HepG2 (cell line): ENCODE measurements around the gene UVSSA.
A peak's percentile ranks its signal among the peaks of the same experiment; 100 is the strongest.

ENCODE experiments used
- CEBPB ChIP-seq: IDR thresholded peaks from 2 replicates; pipeline ENCODE4 v1.6.1; 2011; ENCODE audit warnings: low read depth, low read length, improper control_type of control experiment, borderline replicate concordance
- CREB1 ChIP-seq, 2 experiments: fragments of 450-650 bp in 1 of 2; IDR thresholded peaks; 2 replicates each; pipeline ENCODE4 v1.6.1; 2016 to 2017; ENCODE audit warnings: control low read depth in 1 of 2, mild to moderate bottlenecking in 1 of 2, missing compliant biosample characterization in 1 of 2, missing genetic modification characterization in 1 of 2
- CTCF ChIP-seq: sonication (generic); formaldehyde crosslinking; IDR thresholded peaks from 2 replicates; pipeline ENCODE4 v1.5.0; 2020; ENCODE audit warnings: mild to moderate bottlenecking, missing genetic modification reagents, moderate library complexity
- ERF ChIP-seq: IDR thresholded peaks from 2 replicates; pipeline ENCODE4 v1.6.1; 2018; ENCODE audit warnings: missing biosample characterization, missing genetic modification reagents
- HDAC2 ChIP-seq: sonication (generic); formaldehyde crosslinking; IDR thresholded peaks from 2 replicates; pipeline ENCODE4 v1.4.0; 2020; ENCODE audit warnings: missing genetic modification reagents
- MYNN ChIP-seq: sonication (generic); formaldehyde crosslinking; IDR thresholded peaks from 2 replicates; pipeline ENCODE4 v1.4.0; 2020; ENCODE audit warnings: mild to moderate bottlenecking, low read depth, missing genetic modification reagents
- POLR2AphosphoS5 ChIP-seq: IDR thresholded peaks from 2 replicates; pipeline ENCODE4 v1.6.1; 2012; ENCODE audit warnings: low read depth, low read length
- SMYD3 ChIP-seq: sonication (generic); formaldehyde crosslinking; IDR thresholded peaks from 2 replicates; pipeline ENCODE4 v1.8.1; 2023; ENCODE audit warnings: mild to moderate bottlenecking, missing genetic modification reagents
- SP1 ChIP-seq, 2 experiments: fragments of 450-650 bp in 1 of 2; sonication (generic) in 1 of 2; formaldehyde crosslinking in 1 of 2; IDR thresholded peaks; 2 replicates each; pipeline versions ENCODE4 v1.4.0 to v1.6.1; 2016 to 2020; ENCODE audit warnings: missing genetic modification reagents in 1 of 2
- YY1 ChIP-seq: IDR thresholded peaks from 2 replicates; pipeline ENCODE4 v1.6.1; 2011; ENCODE audit warnings: low read length, low read depth, moderate library complexity, mild to moderate bottlenecking; ENCODE audit not compliant: insufficient read depth, insufficient replicate concordance
- ZFP91 ChIP-seq: sonication (generic); formaldehyde crosslinking; IDR thresholded peaks from 2 replicates; pipeline ENCODE4 v1.9.0; 2022; ENCODE audit warnings: missing genetic modification reagents, mild to moderate bottlenecking, borderline replicate concordance
- TF ChIP-seq, protein P1 (sequence below): sonication (generic); formaldehyde crosslinking; IDR thresholded peaks from 2 replicates; pipeline ENCODE4 v1.5.0; 2020; ENCODE audit warnings: missing genetic modification reagents, mild to moderate bottlenecking, borderline replicate concordance

DNA sequence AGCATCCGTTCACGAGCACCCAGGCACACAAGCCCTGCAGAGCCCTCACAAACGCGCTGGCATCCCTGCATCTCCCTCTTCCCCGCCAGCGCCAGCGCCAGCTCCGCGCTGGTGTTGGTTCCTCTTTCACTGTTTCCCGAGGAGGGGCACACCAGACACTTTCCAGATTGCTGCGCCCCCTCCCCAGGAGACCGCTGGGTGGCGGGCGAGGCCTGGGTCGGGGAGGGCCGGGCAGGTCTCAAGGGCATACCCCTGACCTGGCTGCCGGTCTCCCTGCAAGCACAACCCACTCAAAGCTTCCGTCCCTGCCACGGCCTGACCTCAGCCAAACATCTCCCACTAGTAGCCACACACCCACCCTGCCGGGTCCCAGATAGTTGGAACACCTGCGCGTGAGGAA lies 61.4 kb downstream of the UVSSA start:
- no peak for TF ChIP-seq POLR2AphosphoS5
- TF ChIP-seq, protein P1, sequence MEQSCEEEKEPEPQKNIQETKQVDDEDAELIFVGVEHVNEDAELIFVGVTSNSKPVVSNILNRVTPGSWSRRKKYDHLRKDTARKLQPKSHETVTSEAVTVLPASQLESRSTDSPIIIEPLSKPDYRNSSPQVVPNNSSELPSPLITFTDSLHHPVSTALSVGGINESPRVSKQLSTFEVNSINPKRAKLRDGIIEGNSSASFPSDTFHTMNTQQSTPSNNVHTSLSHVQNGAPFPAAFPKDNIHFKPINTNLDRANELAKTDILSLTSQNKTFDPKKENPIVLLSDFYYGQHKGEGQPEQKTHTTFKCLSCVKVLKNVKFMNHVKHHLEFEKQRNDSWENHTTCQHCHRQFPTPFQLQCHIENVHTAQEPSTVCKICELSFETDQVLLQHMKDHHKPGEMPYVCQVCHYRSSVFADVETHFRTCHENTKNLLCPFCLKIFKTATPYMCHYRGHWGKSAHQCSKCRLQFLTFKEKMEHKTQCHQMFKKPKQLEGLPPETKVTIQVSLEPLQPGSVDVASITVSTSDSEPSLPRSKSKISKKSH (CRISPR knock-in tag): no peak
- TF ChIP-seq ZFP91 (CRISPR knock-in tag): no peak
- no peak for TF ChIP-seq ERF (CRISPR knock-in tag)
- no peak for TF ChIP-seq YY1
- no peak for TF ChIP-seq MYNN (CRISPR knock-in tag)
- no peak for TF ChIP-seq SP1 (IDR thresholded peaks at IDR 0.05)
- no peak for TF ChIP-seq SP1 (CRISPR knock-in tag; IDR thresholded peaks at IDR 0.05)
- TF ChIP-seq CTCF (CRISPR knock-in tag): peak; percentile 62
- TF ChIP-seq SMYD3 (CRISPR knock-in tag): no peak
- no peak for TF ChIP-seq CEBPB
- TF ChIP-seq CREB1 (IDR thresholded peaks at IDR 0.05): no peak
- TF ChIP-seq CREB1 (CRISPR knock-in tag; IDR thresholded peaks at IDR 0.05): no peak
- TF ChIP-seq HDAC2: no peak
